GM19240 (cell line): ENCODE measurements around the gene RHBDD1.
"Not testable (repeated sequence)": the region's sequence is repeated elsewhere in the genome, so short reads cannot be mapped to it uniquely, and the experiment has no call there.

Source experiments
- DNase-seq: peaks from one replicate; pipeline ENCODE4 v3.0.0; 2011; ENCODE audit warnings: low spot score; ENCODE audit not compliant: insufficient read length

Gene RHBDD1

GRCh38 chr2:226799211-226799975 lies 36.5 kb upstream of the RHBDD1 start, which contains the start of gene IRS1:
Gene IRS1 (minus strand): TSS chr2:226799820. CDS start chr2:226798738, 1,082 bp downstream.
- DNase-seq, result no peak

GRCh38 chr2:226799976-226800940 lies 35.6 kb upstream of the RHBDD1 start:
- no peak for DNase-seq

DNA sequence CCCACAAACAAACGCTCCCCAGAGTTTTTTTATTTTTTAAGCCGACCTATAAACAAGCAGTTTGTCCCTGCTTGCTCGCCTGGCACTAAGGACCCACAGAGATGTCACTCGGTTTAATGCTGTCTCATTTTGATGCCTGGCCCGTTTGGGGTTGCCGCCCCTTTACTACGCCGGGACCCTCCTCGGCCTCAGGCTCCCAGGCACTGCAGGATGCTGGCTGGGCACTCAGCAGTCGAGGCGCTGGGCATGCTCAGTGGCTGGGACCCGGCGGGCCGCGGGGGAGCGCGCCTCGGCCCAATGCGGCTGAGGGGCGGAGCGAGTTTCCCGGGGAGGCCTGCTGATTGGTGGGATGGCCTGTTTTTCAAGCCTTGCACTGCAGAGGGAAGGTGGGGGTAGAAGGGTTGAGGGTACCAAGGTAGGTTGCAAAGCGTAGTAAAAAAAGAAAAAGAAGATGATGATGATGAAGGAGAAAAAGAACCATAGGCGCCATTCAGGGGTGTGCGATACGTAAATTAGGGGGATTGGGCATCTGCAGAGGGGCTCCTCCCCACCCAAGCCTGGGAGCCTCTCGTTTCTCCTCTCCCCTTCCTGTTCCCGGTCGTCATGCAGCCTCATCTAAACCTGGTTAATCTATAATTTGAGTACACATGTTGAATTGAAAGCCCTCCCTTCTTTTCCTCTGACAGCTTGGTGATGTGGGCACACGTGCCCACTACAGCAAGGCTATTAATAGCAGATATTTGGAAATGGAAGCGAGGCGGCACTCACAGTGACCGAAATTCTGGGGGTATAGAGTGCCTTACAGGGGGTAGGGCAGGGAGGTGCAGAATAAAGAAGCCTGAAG lies 34.7 kb upstream of the RHBDD1 start:
- DNase-seq, result peak; percentile 77

- DNase-seq, result no peak
Measured at GRCh38 chr2:226802573-226802972, 33.3 kb upstream of the RHBDD1 start.

GRCh38 chr2:226803410-226803809 lies 32.4 kb upstream of the RHBDD1 start:
- no peak for DNase-seq

DNA sequence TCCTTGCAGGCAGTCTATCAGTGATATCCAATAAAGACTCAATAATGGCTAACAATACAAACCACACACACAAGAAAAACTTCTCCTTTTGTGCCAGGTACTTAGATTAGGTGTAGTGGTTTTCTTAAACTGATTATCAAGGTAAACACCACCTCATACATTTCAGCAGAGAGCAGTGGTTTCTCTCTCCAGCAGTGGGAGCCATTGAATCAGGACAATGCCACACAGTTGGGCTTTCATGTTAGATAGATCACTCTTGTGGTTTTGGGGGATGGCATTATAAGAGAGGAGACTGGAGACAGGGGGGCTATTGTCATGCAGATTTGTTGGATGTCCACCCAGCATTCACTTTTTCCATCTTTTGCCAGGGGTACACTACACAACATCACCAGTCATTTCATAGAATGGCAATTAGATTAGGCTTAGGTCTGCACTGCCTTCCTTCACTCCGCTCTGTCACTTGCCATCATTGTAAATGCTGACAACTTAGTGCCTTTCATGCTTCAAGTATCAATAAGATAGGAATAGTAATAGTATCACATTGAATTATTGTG lies 22.6 kb upstream of the RHBDD1 start:
- DNase-seq, result no peak

DNA sequence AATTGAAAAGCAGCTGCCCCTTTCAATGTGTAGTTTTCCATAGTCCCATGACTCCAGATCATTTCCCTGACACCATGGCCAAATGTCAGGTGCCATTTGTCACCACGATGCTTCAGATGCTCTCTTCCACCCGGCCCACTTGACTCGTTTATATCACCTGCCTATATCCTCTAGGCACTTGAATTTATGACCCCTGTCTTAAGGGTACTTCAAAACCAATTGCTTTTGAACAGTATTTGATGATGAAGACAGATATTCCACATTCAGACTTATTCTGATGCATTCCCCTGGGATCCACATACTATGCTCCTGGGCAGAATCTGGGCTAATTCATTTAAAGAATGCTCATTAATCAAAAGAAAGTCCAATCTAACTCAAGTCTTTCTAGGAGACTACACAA lies 16.9 kb upstream of the RHBDD1 start:
- no peak for DNase-seq

DNA sequence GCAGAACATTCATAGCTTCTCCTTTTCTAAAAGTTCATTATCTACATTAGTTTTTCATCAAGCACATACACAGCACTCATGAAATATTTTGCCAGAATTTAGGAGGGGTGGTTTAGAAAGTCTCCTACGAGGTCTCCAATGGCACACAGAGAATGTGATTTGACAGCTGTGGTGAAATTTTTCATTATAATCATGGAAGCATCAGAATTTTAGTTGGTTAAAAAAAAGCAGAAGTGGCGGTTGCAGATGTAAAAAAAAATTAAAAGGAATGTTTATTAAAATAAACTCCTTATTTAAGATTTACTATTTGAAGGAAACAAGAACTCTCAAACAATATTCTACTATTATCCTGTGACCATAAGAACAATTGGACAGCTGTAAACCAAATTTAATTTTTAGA lies 10.8 kb upstream of the RHBDD1 start:
- no peak for DNase-seq

DNA sequence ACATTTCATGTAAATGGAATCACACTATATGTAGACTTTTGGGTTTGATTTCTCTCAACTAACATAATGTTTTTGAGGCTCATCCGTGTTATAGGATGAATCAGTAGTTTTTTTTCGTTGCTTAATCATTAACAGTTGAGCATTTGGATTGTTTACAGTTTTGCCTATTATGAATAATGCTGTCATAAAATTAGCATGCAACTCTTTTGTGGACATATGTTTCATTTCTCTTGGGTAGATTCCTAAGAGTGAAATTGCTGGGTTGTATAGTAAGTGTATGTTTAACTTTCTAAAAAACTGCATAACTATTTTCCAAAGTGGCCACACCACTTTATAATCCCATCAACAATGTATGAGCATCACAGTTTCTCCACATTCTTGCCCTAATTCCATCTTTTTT lies 7.7 kb upstream of the RHBDD1 start:
- no peak for DNase-seq

GRCh38 chr2:226829721-226830631 lies 5.9 kb upstream of the RHBDD1 start:
- no peak for DNase-seq

- DNase-seq, result no peak
Measured at GRCh38 chr2:226831266-226831665, 4.6 kb upstream of the RHBDD1 start.

DNA sequence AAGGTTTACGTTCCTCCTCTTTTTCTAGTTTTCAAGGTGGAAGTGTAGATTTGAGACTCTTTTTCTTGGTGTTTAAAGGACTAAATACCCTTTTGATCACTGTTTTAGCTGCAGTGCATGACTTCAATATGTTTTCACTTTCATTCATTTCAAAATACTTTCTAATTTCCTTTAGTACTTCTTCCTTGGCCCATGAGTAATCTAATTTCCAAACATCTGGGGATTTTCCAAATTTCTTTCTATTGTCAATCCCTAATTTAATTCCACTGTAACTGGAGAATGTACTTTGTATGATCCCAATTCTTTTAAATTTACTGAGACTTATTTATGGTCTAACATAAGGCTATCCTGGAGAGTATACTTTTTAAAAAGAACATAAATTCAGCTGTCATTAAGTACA lies 3.8 kb upstream of the RHBDD1 start:
- no peak for DNase-seq

DNA sequence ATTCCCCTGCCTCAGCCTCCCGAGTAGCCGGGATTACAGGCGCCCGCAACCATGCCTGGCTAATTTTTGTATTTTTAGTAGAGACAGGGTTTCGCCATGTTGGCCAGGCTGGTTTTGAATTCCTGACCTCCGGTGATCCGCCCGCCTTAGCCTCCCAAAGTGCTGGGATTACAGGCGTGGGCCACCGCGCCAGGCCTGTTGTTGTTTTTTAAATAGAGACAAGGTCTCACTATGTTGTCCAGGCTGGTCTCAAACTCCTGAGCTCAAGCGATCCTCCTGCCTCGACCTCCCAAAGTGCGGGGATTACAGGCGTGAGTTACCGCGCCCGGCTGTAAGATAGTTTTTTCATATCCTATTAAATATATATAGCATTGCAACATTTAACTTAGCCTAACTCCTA lies 974 bp upstream of the RHBDD1 start:
- DNase-seq, result not testable (repeated sequence)

GRCh38 chr2:226835420-226835795 lies 446 bp upstream of the RHBDD1 start:
- DNase-seq, result no peak

DNA sequence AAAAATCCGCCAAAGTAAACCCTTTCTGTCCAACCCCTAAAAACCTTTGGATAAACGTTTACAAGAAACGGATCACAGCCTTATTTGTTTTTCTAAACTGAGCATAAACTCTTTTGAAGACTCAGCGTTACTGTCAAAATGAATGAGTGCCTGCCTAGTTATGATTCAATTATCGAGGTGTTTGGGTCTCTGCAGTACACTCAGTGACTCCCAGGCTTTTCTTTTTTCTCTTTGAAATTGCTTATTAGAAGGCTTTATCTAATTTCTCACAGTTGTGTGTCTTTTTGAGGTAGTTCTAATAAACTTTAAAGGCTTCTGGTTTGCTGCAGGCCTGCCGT lies 663 bp downstream of the RHBDD1 start:
- DNase-seq, result no peak

DNA sequence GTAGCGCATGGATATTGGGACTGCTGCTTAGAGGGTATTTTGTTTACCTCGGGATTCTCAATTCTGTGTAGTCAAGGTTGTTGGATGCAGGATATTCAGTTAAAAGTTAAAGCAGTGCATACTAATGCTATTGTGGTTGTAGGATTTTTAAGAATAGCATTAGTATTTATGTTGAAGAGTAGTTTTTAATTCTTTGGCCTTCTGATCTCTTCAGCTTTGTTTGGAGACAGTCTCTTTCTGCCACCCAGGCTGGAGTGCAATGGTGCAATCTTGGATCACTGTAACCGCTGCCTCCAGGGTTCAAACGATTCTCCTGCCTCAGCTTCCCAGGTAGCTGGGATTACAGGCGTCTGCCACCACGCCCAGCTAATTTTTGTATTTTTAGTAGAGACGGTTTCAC lies 1.5 kb downstream of the RHBDD1 start:
- no peak for DNase-seq

GRCh38 chr2:226837787-226838603 lies 2.1 kb downstream of the RHBDD1 start:
- DNase-seq, result no peak

DNA sequence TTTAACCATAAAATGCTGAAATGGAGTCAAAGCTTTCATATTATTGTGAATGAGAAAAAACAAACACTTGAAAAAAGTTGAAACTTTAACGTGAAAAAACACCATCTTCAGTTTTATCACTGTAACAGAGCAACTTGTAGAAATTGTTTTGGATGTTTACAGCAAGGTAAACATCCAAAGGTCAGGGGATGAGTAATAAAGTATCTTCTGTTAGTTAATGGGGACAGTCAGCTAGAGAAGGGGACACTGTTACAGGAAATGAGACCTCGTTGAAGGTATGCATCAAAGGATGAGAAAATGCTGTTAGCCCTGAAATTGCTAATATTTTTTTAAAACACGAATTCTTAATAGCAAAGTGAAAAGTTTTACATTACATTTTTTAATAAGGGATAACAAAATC lies 2.9 kb downstream of the RHBDD1 start:
- no peak for DNase-seq

DNA sequence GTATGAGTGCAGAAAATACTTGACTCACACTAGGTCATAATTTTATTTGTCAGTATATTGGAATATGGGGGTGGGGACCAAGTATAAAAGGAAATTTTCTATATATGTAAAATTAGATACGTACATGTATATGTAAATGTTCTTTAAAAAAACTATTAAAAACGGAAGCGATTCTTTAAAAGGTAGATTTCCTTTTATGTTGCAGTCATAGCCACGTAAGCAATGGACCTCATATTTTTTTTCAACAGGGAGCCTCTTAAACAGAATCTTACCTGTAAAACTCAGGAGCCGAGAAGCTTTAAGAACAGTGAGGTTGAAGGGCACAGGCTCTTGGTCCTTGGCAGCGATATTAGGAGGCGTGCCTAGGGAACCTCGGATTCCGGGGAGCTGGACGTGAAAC lies 3.3 kb downstream of the RHBDD1 start:
- DNase-seq, result no peak
